Fibroblast of skin of scalp (primary cell): ENCODE measurements around the gene KLHL30.

Experiments used
- DNase-seq: peaks from one replicate; pipeline ENCODE4 v3.0.0-alpha.2; 2013

The KLHL30 gene

DNA sequence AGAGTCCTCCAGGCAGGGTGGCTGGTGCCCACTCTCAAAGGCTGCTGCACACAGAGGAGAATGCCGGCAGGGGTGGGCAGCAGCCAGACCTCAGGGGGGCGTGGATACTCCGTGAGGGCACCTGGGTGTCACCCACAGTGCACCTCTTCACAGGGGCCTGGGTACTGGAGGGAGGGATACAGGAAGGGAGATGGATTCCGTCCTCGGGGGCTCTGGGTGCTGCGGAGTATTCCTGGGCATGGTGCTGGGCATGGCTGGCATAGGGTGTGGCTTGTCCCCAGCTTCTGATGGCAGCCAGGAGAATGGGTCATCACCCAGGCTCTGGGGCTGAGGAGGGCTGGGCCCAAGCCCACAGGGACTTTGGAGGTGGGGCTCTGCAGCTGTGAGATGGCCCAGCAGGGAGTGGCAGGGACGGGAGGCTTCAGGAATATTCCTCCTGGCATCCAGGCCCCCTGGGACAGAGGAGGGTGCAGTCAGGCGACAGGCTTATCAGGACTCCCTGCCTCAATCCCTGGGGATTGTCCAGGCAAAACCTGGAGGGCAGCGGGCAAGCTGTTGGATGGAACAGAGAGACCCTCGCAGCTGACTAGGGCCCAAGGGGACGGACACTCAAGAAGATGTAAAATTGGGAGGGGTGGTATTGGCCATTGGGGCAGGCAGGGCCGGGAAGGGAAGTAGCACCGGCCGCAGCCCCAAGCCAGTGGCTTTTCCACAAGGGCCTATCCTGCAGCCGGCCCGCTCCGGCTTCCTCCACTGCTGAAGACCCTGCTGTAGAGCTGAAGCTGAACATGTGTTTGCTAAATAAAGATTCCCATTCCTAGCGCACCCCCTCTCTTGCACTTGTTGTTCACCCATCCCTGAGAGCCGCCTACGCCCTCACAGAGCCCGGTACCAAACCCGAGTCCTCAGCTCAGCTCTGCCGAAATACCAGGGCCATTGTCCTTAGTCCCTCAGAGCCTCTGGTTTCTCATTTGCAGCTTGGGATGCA, 5.7 kb upstream of the KLHL30 start:
- no peak for DNase-seq

DNA sequence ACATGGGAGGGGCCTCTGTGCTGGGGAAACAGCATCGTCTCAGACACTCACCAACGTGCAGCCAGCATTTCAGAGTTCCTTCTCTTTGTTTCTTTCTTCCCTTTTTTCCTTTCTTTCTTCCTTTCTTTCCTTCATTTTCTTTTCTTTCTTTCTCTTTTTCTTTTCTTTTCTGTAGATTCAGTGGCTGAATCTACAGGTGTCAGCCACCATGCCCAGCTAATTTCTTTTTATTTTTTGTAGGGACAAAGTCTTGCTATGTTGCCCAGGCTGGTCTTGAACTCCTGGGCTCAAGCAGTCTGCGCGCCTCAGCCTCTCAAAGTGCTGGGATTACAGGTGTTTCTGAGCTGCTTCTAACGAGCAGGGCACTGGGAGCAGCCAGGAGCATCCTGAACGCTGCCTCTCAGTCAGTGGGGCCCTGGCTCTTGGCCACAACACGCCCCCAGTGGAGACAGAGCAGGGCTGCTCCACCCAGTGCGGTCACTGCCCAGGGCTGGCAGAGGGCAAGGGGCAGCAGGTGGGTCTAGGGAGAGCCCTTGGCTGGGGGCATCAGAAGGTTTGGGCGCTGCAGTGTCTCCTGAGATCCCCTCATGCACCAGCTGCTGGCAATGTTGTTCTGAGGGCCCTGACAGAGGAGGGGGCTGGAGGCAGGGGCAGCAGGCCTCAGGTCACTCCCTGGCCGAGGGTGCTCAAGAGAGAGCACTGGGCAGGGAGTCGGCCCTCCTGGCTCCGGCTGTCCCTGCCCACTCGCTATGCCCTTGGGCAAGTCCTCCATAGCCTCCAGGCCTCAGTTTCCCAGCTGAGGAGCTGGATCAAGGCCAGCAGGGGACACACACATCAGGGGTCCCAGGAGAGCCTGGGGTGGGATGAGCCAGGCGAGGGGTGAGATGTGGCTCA, 4.7 kb upstream of the KLHL30 start:
- DNase-seq: no peak

DNA sequence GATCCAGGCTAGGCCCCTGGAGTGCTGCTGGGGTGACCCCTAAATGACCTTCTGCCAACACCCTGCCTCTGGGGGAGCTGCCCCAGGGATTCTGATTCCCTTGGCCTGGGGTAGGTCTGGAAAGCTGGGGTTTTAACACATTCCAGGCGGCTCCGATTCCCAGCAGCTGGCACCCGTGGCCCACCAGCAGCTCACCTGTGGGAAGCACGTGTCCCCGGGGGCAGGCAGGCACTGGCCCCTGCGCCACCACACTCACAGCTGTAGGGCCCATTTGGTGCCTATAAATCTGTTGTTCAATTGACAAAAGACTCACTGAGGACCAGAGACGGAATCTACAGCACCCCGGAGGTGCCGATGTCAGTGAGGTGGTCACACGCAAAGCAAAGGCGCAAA, 4.1 kb upstream of the KLHL30 start:
- no peak for DNase-seq

DNA sequence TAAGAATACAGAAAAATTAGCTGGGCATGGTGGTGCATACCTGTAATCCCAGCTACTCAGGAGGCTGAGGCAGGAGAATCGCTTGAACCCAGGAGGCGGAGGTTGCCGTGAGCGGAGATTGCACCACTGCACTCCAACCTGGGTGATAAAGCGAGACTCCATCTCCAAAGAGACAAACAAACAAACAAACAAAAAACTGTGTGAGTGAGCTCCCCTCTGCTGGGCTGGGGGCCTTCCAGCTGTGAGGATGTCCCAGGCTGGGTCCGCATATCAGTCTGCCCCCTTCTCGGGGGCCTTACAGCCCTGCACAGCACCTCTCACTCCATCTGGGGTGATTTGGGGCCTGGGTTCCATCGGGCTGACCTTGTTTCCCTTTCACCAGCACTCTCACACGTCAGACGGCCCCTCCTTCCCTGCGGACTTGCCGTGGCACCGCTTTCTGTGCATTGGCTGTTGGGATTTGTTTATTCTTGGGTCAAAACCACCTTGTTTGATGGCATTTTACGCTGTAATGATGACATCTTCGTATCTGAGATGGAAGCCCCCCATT, 2.8 kb upstream of the KLHL30 start:
- no peak for DNase-seq

DNA sequence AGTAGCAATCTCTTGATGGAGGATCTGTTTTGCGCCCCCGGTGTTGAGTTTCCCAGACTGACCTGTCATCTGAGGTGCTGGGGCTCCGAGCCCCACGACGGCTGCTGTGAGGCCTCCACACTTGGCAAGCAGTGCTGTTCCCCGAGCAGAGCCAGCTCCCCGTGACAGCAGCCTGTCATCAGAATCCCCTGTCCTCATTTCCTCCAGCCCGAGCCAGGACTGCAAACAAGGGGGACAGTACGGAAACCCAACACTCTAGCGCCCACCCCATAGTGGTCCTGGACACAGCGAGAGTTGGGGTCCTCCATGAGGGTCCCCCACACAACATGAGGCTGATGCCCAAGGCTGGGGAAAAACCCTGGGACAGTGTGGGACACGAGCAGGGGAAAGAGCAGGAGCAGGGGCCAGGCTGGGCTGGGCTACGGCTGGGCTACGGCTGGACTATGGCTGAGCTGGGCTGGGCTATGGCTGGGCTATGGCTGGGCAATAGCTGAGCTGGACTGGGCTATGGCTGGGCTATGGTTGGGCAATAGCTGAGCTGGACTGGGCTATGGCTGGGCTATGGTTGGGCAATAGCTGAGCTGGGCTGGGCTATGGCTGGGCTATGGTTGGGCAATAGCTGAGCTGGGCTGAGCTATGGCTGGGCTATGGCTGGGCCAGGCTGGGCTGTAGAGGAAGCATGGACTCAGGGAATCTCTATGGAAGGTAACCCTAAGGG, 1.5 kb upstream of the KLHL30 start:
- DNase-seq: peak; percentile 58

DNA sequence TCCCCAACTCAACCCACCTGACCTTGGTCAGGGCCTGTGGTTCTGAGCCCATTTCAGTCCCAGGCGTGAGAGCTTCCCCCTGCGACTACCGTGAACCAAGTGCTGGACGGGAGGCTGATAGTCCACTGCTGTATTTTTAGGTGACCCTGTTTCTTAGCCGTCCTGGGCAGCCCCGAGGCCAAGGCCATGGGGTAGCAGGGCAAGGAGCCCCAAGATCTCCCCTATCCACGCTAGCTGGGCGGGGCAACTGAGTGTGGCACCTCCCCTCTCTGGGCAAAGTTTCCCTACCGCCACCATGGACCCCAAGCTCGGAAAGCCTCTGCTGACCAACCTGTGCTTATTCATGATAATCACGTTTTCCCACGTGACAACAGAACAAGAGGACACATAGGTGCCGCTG, 583 bp upstream of the KLHL30 start:
- DNase-seq: no peak

DNA sequence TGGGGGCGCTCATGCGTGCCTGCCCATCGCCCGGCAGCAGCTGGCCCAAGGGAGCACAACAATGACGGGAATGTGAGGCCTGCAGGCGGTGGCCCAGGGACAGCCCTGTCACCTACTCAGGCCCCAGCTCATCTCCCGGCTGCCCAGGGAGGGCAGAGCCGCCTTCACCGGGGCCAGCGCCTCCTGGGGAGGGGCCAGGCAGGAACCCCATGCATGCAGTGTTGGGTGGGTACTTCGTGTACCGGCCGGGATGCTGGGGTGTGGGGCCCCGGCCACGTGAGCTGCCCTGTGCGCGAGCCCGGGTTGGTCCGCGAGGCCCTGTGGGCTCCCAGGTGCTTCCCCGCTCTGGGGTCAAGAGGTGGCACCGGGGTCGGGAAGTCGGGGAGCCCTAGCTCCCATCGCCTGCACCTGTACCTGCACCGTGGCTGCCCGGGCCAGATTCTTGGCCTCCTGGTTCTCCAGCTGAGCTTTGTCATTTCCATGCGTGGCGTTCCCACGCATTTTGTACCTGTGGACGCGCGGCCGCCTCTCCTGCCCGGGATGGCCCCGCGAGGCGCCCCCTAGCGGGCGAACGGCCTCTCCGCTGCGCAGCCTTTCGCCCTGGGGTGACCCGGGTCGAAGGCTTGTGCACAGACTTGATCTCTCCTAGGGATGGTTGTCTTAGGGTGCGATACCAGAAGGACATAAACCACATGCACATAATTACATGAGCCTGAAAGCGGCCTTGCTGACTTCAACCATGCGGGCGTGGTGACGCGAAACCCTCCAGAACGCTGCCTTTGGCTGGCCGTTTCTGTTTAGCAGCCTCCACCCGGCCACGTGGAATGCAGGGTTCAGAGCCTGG, 950 bp downstream of the KLHL30 start:
- DNase-seq: no peak

DNA sequence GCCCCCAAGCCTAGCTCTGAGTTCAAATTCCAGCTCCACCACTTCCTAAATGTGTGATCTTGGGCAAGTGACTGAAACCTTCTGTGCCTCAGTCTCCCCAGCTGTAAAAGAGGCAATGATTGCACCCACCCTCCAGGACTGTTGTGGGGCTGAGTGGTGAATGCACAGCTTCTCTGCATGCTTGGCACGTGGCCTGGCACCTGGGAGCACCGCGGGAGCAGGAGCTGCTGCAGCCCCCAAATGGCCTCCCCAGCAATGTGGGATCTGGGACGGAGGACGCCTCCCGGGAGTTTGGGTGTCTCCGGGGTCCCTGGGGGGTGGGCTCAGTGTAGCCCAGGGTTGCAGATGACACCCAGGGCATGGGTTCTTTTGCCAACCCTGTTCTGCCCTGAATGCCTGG, 1.6 kb downstream of the KLHL30 start:
- no peak for DNase-seq

DNA sequence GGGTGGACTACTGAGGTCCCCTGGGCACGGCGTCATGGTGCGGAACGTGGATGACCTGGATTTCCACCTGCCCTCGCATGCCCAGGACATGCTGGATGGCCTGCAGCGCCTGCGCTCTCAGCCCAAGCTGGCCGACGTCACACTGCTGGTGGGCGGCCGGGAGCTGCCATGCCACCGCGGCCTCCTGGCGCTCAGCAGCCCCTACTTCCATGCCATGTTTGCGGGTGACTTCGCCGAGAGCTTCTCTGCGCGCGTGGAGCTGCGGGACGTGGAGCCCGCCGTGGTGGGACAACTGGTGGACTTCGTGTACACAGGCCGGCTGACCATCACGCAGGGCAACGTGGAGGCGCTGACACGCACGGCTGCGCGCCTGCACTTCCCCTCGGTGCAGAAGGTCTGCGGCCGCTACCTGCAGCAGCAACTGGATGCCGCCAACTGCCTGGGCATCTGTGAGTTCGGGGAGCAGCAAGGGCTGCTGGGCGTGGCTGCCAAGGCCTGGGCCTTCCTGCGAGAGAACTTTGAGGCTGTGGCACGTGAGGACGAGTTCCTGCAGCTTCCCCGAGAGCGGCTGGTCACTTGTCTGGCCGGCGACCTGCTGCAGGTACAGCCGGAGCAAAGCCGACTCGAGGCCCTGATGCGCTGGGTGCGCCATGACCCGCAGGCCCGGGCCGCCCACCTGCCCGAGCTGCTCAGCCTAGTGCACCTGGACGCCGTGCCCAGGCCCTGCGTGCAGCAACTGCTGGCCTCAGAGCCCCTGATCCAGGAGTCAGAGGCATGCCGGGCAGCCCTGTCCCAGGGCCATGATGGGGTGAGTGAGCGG, 2.5 kb downstream of the KLHL30 start:
- no peak for DNase-seq

DNA sequence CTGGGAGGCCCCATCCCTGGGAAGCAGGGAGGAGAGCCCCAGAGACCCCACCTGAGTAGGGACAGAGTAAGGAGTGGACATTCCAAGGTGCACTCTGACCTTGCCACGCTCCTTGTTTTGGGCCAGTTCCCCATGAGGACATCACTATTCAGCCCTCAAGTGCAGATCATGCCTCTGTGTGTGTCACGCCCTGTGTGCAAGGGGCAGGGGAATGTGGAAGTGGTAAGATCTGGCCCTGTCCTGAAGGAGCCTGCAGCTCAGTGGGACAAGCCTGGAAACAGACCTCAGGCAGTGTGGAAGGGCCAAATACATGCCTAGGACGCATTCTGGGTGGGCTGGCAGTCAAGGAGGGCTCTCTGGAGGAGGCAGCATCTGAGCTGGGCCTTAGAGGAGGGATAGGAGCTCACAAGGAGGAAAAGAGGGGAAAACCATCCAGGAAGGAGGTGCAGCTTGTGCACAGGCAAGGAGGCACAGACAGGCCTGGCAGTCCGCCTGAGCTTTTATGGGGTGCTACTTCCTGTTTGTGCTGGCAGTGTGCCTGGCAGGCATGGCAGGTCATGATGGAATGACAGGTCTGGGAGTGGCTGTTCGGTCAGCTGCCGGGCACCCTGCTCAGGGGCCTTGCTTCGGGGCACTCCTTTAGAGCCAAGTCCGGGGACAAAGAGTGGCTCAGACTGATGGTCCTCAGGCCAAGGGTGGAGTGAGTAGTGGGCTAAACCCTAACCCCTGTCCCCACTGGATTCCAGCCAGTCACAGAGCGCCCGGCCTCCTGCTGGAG, 3.3 kb downstream of the KLHL30 start:
- peak; percentile 19 for DNase-seq

DNA sequence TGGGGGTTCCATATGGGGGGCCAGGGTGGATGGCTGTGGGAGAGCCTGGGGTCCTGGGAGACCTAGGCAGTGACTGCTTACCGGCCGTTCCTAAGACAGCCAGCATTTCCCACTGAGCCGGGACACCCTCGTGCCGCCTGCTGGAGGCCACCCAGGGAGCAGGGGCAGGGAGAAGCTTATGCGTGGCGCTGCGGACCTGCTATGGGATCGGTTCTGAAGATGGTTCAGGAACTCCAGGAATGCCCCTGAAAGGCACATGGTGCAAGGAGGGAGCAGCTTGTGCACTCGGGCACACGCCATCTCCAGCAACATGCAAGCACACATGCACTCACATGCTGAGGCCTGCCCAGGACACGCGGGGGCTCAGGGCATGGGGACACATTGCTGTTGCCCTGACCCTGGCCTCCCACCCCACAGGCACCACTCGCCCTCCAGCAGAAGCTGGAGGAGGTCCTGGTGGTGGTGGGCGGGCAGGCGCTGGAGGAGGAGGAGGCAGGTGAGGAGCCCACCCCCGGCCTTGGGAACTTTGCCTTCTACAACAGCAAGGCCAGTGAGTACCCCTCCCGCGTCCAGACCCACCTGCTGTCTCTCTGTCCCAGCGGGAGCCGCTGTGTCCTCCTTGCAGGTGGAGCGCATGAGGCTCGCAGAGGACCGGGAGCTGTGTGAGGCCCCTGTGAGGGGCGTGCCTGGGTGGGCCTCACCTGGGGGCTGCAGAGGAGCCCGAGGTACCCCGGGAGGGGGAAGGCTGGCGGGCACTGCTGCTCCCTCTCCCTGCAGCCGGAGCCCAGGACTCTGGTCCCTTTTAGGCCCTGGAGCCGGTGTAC, 4.1 kb downstream of the KLHL30 start:
- peak; percentile 40 for DNase-seq

DNA sequence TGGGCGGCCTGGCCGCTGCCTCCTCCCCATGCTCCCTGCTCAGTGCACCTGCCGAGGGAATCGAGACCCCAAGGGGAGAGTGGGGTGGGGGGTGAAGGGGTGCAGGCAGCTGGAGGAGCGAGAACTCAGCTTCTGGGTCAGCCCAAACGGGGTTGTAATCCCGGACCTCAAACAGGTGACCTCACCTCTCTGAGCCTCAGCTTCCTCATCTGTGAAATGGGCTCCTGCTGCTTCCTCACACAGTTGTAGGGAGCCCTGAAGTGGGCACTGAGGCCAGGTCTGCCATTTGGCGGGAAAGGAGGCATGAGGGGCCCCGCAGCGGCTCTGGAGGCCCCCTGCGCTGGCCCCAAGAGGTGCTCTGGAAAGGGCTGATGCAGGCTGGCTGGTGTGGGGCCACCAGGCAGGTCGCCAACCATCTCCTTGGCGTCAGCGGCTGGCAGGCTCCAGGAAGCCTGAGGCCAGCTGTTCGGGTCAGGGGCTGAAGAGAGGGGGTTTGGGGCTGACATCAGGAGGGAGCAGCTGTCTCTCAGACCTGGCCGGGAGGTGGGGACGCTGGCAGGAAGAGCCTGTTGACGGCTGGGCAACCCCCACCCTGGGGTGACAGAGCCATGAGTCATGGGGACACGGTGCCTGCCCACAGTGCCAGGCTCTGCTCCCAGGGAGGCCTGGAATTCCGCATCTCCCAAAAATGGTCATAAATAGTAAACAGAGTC, 4.9 kb downstream of the KLHL30 start:
- DNase-seq: peak; percentile 88

DNA sequence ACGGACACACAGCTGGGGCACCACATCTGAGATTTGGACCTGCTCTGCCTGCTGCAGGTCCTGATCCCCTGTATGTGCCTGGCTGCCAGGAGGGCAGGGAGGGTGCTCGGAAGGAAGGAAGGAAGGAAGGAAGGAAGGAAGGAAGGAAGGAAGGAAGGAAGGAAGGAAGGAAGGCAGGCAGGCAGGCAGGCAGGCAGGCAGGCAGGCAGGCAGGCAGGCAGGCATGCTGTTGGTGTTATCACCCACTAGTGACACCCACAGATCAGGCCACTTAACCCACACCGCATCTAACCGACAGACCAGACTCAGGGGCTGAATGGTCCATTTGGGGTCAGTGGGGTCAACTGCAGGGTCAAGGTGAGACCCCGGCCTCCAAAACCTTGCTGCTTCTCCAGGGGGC, 5.8 kb downstream of the KLHL30 start:
- no peak for DNase-seq

DNA sequence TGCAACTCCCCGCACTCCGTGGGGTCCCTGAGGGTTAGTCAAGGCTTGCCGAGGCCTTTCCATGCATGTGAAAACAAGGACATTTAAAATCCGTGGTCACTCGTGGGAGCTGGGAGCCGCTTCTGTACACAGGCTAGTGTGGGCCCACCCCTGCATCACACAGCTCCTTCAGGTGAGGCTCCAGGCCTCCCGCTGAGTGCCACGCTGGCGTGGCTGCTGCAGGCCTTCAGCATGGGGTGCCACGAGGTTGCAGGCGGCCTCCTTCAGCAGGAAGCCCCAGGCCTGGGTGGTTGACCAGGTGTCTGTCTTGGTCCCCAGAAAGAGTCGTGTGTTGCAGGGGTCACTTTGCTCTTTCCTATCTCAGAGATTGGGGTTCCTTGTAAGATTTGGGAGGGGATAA, 6.6 kb downstream of the KLHL30 start:
- no peak for DNase-seq

DNA sequence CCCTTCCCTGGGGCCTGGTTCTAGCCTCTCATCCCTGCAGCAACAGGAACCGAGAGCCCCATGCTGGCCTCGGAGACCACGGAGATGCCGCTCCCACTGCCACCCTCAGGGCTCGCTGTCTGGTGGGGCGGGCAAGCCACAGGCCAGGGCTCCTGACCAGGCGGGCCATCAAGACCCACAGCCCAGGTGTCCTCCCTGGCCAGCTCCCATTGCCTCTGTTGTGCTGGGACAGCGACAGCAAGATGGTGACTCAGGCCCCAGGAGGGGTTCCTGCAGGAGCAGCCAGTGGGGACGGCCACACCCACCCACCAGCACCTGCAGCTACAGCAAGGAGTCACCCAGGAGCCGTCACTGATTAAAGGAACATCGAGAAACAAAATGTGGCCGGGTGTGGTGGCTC, 7.4 kb downstream of the KLHL30 start:
- no peak for DNase-seq

DNA sequence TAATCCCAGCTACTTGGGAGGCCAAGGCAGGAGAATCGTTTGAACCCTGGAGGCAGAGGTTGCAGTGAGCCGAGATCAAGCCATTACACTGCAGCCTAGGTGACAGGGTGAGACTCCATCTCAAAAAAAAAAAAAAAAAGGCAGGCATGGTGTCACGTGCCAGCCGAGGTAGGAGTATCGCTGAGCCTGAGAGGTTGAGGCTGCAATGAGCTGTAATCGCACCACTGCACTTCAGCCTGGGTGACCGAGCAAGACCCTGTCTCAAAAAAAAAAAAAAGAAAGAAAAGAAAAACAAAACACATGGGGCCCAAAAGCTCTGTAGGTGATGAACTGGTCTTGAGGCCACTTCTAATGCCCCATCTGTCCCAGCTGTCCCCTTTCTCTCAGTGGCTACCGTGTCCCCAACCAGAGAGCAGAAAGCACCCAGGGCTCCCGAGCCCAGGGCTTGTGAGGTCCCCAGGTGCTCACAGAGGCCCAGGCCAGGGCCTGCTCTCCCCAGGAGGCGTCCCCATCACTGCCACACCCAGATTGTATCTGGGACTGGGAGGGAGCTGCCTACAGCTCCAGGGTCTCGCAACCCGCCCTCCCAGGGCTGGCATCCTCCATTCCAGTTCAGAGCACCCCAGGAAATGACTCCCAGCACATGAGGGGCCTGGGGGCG, 8.5 kb downstream of the KLHL30 start:
- DNase-seq: no peak

DNA sequence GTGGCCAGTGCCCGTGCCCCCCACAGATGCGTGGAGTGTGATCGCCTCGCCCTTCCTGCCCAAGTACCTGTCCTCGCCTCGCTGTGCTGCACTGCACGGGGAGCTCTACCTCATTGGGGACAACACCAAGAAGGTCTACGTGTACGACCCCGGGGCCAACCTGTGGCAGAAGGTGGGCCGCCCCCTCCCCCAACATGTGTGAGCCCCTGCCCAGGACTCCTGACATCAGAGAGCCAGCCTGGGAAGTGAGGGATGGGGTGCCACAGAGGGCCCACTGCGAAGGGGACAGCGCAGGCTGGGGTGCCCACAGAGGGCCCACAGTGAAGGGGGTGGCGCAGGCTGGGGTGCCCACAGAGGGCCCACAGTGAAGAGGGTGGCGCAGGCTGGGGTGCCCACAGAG, 10.5 kb downstream of the KLHL30 start:
- no peak for DNase-seq
